WI38 (cell line): Measurements from ENCODE around the gene AP1S3.

Experiments used
- H3K4me3 ChIP-seq: 2 replicates; pipeline ENCODE4 v1.5.1; 2011; ENCODE audit warnings: low read depth, mild to moderate bottlenecking, control low read depth, low read length
- CTCF ChIP-seq: IDR thresholded peaks from 2 replicates; pipeline ENCODE4 v1.5.1; 2012; ENCODE audit warnings: low read depth, mild to moderate bottlenecking, control low read depth, low read length

AP1S3 gene

GRCh38 chr2:223734346-223734745 is 103.0 kb downstream of the AP1S3 start:
- no peak for TF ChIP-seq CTCF

GRCh38 chr2:223732346-223732745 is 105.0 kb downstream of the AP1S3 start:
- H3K4me3 ChIP-seq = no peak overlapping the region
- no peak for TF ChIP-seq CTCF

More at GRCh38 chr2:223734346-223734745, 103.0 kb downstream of the AP1S3 start:
- H3K4me3 ChIP-seq = no peak overlapping the region

GRCh38 chr2:223731503-223731902 is 105.9 kb downstream of the AP1S3 start:
- no peak for TF ChIP-seq CTCF
- no peak overlapping the region for H3K4me3 ChIP-seq

- no peak for TF ChIP-seq CTCF
- no peak overlapping the region for H3K4me3 ChIP-seq
Measured at GRCh38 chr2:223729781-223730180, 107.6 kb downstream of the AP1S3 start.

- TF ChIP-seq CTCF = peak; percentile 45
- H3K4me3 ChIP-seq = no peak overlapping the region
Measured at GRCh38 chr2:223727562-223727961, 109.8 kb downstream of the AP1S3 start.

- no peak for TF ChIP-seq CTCF
- no peak overlapping the region for H3K4me3 ChIP-seq
Measured at GRCh38 chr2:223725986-223726970, 111.1 kb downstream of the AP1S3 start.

- H3K4me3 ChIP-seq = peak overlapping the region; percentile 26; the same call in 1 of the 2 replicates
Measured at GRCh38 chr2:223725494-223725893, 111.9 kb downstream of the AP1S3 start.

More at GRCh38 chr2:223725494-223725893, 111.9 kb downstream of the AP1S3 start:
- TF ChIP-seq CTCF = no peak
